Natural killer cell (primary cell): ENCODE measurements around the gene HBG2. TPM values are rescaled to one million over a fixed set of nuclear protein-coding genes. Genes with fewer than 3 reads are reported as not detected.

Experiments
- ATAC-seq, 3 donors: fragments of 150-1000 bp in 2 of 3; fragments of 200-7000 bp in 1 of 3; cut with Tn5 transposase; 1 replicate in 1 of 3; 2 replicates in 2 of 3; pipeline ENCODE4 v1.10.0; 2021; ENCODE audit warnings: mild to moderate bottlenecking in 2 of 3, moderate library complexity in 2 of 3
- DNase-seq, 2 donors: peaks; one replicate each; pipeline versions ENCODE4 v3.0.0 to v3.0.0-alpha.2; 2013 to 2021; ENCODE audit warnings: mixed read lengths in 1 of 2
- H3K27ac ChIP-seq: one replicate; pipeline ENCODE4 v1.5.1; 2013; ENCODE audit warnings: mild to moderate bottlenecking, low read length
- H3K27me3 ChIP-seq: one replicate; pipeline ENCODE4 v1.6.1; 2013; ENCODE audit warnings: low read length; ENCODE audit not compliant: control insufficient read depth, insufficient read depth
- H3K36me3 ChIP-seq: one replicate; pipeline ENCODE4 v1.6.1; 2013; ENCODE audit warnings: low read length; ENCODE audit not compliant: control insufficient read depth, insufficient read depth
- H3K4me1 ChIP-seq: one replicate; pipeline ENCODE4 v1.6.1; 2013; ENCODE audit warnings: low read length; ENCODE audit not compliant: control insufficient read depth, insufficient read depth
- H3K4me3 ChIP-seq: one replicate; pipeline ENCODE4 v1.5.1; 2013; ENCODE audit warnings: low read length
- H3K9me3 ChIP-seq: one replicate; pipeline ENCODE4 v1.6.1; 2013; ENCODE audit warnings: low read length; ENCODE audit not compliant: control insufficient read depth, insufficient read depth
- H3K27ac Mint-ChIP-seq, 2 donors: one replicate each; pipeline ENCODE4 v1.8.0; 2022; ENCODE audit warnings: mild to moderate bottlenecking in 2 of 2, mixed read lengths in 2 of 2, moderate library complexity in 1 of 2
- H3K27me3 Mint-ChIP-seq, 2 donors: one replicate each; pipeline ENCODE4 v1.8.0; 2022; ENCODE audit warnings: low read depth in 2 of 2, mixed read lengths in 2 of 2
- H3K36me3 Mint-ChIP-seq: one replicate; pipeline ENCODE4 v1.8.0; 2022; ENCODE audit warnings: mixed read lengths
- H3K4me1 Mint-ChIP-seq, 2 donors: one replicate each; pipeline ENCODE4 v1.8.0; 2022; ENCODE audit warnings: mixed read lengths in 2 of 2
- H3K4me3 Mint-ChIP-seq: one replicate; pipeline ENCODE4 v1.8.0; 2022; ENCODE audit warnings: mild to moderate bottlenecking, moderate library complexity, mixed read lengths
- H3K9me3 Mint-ChIP-seq, 2 donors: one replicate each; pipeline ENCODE4 v1.8.0; 2022; ENCODE audit warnings: mixed read lengths in 2 of 2
- WGBS: methylation state at CpG from one replicate; pipeline ENCODE4 v1.1.7; 2013; ENCODE audit warnings: missing lambda C conversion rate; ENCODE audit not compliant: insufficient coverage; 5-methylcytosine and 5-hydroxymethylcytosine counted together
- intact Hi-C: fragments of 100-400 bp; cut with micrococcal nuclease; formaldehyde crosslinking; loops from one replicate; pipeline ENCODE4 v1.14.2; 2022
- total RNA-seq, 4 donors: library from RNA; stranded (reverse); fragments of 120-200 nt in 1 of 4; gene quantifications; one replicate each; pipeline versions ENCODE4 v1.2.3 to v1.2.4, GENCODE V29; 2013 to 2022
- TF ChIP-seq, protein P1 (sequence below): fragments of 200-600 bp; IDR thresholded peaks from one replicate; pipeline ENCODE4 v1.8.0; 2022; ENCODE audit warnings: antibody characterized with exemption

Gene HBG2
- total RNA-seq, 3 donors from 2014 or later (not counting 1 experiment from before 2014, with no cell fraction given) = not detected

DNA sequence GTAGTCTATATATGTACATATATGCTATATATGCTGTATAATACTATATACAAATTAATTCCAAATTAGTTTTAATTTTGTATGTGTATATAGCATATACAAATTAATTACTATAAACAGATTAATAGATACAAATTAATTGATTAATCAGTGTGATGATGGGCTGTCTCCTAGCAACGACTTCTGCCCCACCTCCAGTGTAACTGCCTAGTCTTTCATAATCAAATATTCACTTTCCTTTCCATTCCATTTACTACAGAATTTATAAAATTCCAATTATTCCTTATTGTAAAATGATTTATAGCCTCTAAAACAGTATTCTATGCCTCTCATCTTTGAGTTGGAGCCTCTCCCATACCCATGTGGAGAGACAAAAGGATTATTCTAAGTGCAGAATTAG, 21.3 kb downstream of the HBG2 start:
- Mint-ChIP-seq H3K27me3 (peaks cover 5 to 7% of the 10 kb centered on the region in 2 donors), H3K9me3 (peaks cover 0 to 2% of the 10 kb centered on the region in 2 donors), H3K4me3 (no peak overlapping the region), H3K27ac (no peak overlapping the region), H3K36me3 (no peaks in the 10 kb centered on the region), H3K4me1 (no peaks in the 10 kb centered on the region)
- Histone ChIP-seq H3K4me1 (no peaks in the 10 kb centered on the region), H3K9me3 (no peaks in the 10 kb centered on the region), H3K27ac (no peak overlapping the region), H3K36me3 (no peaks in the 10 kb centered on the region), H3K4me3 (no peak overlapping the region), H3K27me3 (no peaks in the 10 kb centered on the region)
- DNase-seq (no peak), ATAC-seq (no peak)
- intact Hi-C loops = no loop called here
- no CpG with 5 or more reads among the region's 1 CpG for WGBS
- TF ChIP-seq, protein P1, sequence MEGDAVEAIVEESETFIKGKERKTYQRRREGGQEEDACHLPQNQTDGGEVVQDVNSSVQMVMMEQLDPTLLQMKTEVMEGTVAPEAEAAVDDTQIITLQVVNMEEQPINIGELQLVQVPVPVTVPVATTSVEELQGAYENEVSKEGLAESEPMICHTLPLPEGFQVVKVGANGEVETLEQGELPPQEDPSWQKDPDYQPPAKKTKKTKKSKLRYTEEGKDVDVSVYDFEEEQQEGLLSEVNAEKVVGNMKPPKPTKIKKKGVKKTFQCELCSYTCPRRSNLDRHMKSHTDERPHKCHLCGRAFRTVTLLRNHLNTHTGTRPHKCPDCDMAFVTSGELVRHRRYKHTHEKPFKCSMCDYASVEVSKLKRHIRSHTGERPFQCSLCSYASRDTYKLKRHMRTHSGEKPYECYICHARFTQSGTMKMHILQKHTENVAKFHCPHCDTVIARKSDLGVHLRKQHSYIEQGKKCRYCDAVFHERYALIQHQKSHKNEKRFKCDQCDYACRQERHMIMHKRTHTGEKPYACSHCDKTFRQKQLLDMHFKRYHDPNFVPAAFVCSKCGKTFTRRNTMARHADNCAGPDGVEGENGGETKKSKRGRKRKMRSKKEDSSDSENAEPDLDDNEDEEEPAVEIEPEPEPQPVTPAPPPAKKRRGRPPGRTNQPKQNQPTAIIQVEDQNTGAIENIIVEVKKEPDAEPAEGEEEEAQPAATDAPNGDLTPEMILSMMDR = no peak

DNA sequence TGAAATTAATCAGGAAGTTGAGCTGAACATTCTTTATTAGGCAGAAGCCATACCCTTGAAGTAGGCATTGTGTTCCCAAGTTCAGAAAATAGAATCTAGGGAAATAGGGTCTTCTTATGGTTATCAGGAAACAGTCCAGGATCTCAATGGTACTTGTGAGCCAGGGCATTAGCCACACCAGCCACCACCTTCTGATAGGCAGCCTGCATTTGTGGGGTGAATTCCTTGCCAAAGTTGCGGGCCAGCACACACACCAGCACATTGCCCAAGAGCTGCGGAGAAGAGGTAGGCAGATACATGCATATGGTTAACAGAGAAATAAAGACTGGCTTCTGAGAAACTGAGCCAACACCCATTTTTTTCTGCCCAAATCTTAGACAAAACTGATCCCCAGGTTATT, 21.8 kb downstream of the HBG2 start:
- Mint-ChIP-seq H3K27ac (no peak overlapping the region), H3K27me3 (peaks cover 5 to 7% of the 10 kb centered on the region in 2 donors)

DNA sequence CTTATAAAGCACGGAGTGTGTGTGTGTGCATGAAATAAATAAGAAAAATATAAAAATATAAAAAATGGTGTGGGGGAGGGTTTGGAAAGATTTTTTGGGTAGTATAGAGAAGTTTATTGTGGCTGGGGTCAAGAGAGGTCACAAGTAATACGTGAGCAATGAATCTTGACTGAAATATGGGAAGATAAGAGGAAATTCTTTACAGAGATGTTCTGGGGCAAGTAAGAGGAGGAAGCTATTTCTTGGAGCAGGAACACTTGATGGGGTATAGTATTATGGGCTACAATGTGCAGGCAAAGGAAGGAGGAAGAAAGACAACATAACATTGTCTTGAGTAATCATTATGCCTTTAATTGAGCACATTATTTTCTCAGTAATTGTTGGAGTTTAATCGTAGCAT, 22.4 kb downstream of the HBG2 start:
- H3K36me3 Mint-ChIP-seq = no peaks in the 10 kb centered on the region
- no peaks in the 10 kb centered on the region for H3K4me1 Mint-ChIP-seq
- no peak for ATAC-seq
- intact Hi-C loops = no loop called here
- H3K27me3 ChIP-seq = no peaks in the 10 kb centered on the region
- no peak for DNase-seq
- no peak overlapping the region for H3K27ac ChIP-seq
- no peak overlapping the region for H3K4me3 Mint-ChIP-seq
- H3K27me3 Mint-ChIP-seq = peaks cover 4 to 5% of the 10 kb centered on the region in 2 donors
- no peak overlapping the region for H3K4me3 ChIP-seq
- H3K9me3 ChIP-seq = no peaks in the 10 kb centered on the region
- no peaks in the 10 kb centered on the region for H3K36me3 ChIP-seq
- no peaks in the 10 kb centered on the region for H3K4me1 ChIP-seq
- peaks cover 0 to 2% of the 10 kb centered on the region in 2 donors for H3K9me3 Mint-ChIP-seq
- H3K27ac Mint-ChIP-seq = no peak overlapping the region
- TF ChIP-seq, protein P1 = no peak
- 79% methylated on average over 3 of the region's 3 CpGs for WGBS

More for the DNA sequence above, 21.8 kb downstream of the HBG2 start:
- DNase-seq (no peak), ATAC-seq (no peak)
- Histone ChIP-seq H3K4me1 (no peaks in the 10 kb centered on the region), H3K4me3 (no peak overlapping the region), H3K9me3 (no peaks in the 10 kb centered on the region), H3K27me3 (no peaks in the 10 kb centered on the region), H3K36me3 (no peaks in the 10 kb centered on the region), H3K27ac (no peak overlapping the region)
- TF ChIP-seq, protein P1 = no peak
- WGBS = 100% methylated on average over 2 of the region's 2 CpGs
- Mint-ChIP-seq H3K36me3 (no peaks in the 10 kb centered on the region), H3K4me1 (no peaks in the 10 kb centered on the region), H3K9me3 (peaks cover 0 to 2% of the 10 kb centered on the region in 2 donors), H3K4me3 (no peak overlapping the region)
- intact Hi-C loops = no loop called here

DNA sequence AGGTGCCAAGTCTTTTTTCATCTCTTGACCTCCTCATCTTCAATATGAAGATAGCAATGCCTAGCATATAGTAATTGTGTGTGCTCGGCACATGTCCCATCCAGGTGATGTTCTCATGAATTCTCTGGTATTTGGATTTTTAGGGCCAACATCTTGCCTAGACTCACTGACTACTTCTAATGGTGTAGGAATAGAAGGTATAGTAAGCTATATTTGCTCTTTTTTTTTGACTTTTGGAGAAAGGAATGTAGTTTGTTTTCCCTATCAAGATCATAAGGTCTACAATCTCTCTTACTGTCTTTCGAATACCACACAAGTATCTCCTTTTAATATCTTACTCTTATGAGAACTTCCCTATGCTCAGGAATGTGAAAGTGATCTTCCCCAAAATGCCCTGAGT, 23.5 kb downstream of the HBG2 start:
- H3K4me1 Mint-ChIP-seq = no peaks in the 10 kb centered on the region
- H3K9me3 ChIP-seq = no peaks in the 10 kb centered on the region
- H3K27ac ChIP-seq = no peak overlapping the region
- WGBS = 62% methylated on average over 2 of the region's 2 CpGs
- no peaks in the 10 kb centered on the region for H3K36me3 ChIP-seq
- no peak overlapping the region for H3K4me3 ChIP-seq
- no peak overlapping the region for H3K27ac Mint-ChIP-seq
- no peak for ATAC-seq
- no peaks in the 10 kb centered on the region for H3K4me1 ChIP-seq
- intact Hi-C loops = no loop called here
- no peaks in the 10 kb centered on the region for H3K36me3 Mint-ChIP-seq
- no peak for DNase-seq
- H3K27me3 ChIP-seq = no peaks in the 10 kb centered on the region
- TF ChIP-seq, protein P1 = no peak
- no peak overlapping the region for H3K4me3 Mint-ChIP-seq
- H3K9me3 Mint-ChIP-seq = peaks cover 0 to 2% of the 10 kb centered on the region in 2 donors
- H3K27me3 Mint-ChIP-seq = peaks cover 4 to 5% of the 10 kb centered on the region in 2 donors
